GM21737 (cell line): ENCODE measurements around the gene ARL14EP.
A peak's percentile ranks its signal among the peaks of the same experiment; 100 is the strongest.

Experiments used
- ATAC-seq: cut with Tn5 transposase; IDR thresholded peaks from one replicate; pipeline ENCODE4 v1.9.1; 2021; ENCODE audit warnings: mild to moderate bottlenecking, moderate library complexity; ENCODE audit not compliant: unreplicated experiment

The ARL14EP gene

DNA sequence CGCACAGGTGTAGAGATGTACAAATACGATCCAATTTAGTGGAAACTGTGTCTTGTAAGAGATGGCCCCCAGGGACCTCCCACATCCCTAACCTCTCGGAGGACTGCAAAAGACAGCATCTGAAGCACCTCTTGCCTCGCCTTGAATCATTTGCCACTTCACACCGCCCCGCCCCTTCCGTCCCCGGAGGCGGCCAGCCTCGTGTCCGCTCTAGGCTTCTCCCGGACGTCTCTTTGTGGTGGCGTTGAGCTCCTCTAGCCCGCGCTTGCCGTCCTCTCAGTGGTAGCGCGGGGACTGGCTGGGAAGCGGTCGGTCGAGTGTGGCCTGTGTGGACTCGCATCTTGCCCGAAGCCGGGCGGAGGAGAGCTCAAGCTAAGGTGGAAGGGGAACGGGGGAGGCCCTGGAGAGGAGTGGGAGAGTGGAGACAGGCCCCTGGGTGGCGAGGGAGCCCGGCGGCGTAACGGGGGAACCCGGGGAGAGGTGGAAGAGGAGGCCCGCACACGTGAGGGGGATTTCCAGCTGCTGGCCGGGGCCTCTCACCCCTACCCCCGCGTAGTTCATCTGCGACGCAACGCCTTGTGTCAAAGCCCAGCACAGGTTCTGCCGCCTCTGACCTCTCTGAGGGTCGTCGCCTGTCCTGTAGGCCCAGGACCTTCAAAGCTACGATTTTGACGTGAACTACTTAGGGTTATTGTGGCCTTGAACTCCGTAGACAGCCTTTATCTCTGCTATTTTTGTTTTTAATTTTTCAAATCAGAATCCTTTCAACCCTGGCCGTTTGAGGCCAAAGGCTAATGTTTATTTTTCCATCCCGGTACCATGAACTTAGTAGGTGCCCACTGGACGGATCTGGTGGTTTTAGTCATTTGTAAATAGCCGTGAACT lies at the start of gene ARL14EP:
Gene ARL14EP, plus strand, starts transcription at position 279 of the 885 bp plus-strand sequence. CDS start 7,845 bp downstream, outside the sequence.
- ATAC-seq: peak; percentile 98

DNA sequence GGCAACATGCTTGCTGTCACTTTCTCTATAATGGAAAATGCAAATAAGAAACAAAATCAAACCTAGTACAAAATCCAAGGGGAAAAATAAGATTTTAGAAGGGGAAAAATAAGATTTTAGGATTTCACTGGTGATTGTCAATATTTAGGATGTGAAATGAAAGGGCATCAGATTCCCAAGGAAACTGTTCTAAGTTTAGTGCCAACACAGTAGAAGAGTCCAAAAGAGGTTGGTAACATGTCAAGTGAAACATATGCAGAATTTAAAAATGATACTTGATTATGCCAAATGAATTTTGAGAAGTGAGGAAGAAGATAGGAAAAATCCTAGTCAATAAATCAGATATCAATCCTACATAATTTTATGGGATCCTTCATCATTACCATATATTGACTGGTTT lies 45.7 kb upstream of the ARL14EP start:
- ATAC-seq: no peak

DNA sequence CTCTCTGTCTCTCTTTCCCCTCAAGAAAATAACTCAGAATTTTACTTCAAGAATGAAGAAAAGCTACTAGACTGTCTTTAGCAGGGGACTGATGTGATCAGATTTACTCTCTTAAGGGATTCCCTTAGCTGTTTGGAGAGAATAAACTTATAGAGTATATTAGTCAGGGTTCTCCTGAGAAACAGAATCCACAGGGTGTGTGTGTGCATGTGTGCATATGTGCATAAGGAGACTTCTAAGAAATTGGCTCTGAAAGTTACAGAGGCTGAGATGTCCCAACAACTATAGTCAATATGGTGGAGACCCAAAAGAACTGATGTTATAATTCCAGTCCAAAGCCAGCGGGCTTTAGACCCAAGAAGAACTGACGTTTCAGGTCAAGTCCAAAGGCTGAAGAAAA lies 43.1 kb upstream of the ARL14EP start:
- no peak for ATAC-seq

DNA sequence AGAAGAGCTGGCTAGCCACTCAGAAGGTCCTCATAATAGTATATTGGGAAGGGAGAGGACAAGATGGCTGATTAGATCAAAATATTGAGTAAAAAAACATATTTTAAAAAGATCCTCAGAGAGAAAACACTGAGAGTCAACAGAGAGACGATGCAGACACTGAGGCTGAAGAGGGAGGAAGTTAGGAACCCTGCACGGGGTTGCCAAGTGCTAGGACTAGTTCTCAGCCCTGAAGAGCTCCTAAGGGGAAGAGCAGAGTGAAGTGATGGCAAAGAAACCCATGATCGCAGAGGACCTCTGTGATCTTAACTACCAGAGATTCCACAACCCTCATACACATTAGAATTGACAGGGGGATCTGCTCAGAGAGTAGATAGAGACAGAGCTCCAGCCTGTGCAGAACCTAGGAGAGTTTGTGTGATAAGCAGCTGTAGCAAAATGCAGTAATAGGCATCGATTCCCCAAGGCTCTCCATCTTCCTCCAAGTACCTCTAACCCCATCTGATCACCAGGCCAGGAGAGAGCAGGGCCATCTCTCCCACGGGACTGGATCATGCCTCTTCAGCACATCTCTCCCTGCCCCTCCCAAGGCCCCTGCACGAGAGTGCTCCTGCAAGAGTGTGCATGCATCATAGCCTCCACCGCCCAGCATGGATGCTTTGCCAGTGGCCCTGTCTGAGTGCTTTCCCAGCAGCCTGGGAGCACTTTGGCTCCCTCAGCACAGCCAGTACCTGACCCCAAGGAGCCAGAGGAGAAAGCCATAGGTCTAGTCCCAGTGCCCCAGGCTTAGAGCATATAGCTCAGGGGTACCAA lies 41.2 kb upstream of the ARL14EP start:
- peak; percentile 16 for ATAC-seq

DNA sequence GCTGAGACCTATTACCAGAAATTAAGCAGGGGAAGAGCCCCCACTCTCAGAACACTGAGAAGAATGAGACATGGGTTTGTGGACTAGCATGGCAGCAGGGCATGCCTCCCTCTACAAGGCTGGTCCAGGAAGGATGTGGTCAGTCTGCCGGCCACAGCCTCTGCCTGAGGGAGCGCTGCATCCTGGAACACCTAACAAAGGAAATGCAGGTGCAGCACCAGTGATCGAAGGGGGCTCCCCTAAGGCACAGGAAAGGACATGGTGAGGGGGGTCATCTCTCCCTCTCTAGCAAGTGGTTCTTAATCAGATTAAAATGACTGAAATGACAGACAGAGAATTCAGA lies 40.6 kb upstream of the ARL14EP start:
- ATAC-seq: peak; percentile 95

DNA sequence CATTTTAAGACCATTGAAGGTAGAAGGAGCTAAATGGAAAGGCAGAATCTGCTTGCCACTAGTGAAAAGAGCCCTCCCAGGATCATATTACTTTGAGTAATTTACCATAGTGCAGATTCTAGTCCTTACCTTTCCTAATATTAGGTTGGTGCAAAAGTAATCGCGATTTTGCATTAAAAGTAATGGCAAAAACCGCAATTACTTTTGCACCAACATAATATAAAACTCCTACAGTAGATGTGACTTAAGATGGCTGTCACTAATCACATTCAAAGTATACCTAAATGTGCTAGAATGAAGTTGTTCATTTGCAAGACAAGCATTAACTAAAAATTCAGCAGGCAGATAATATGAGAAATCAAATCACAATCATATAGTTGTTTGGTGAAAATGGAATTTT lies 38.1 kb upstream of the ARL14EP start:
- ATAC-seq: no peak

DNA sequence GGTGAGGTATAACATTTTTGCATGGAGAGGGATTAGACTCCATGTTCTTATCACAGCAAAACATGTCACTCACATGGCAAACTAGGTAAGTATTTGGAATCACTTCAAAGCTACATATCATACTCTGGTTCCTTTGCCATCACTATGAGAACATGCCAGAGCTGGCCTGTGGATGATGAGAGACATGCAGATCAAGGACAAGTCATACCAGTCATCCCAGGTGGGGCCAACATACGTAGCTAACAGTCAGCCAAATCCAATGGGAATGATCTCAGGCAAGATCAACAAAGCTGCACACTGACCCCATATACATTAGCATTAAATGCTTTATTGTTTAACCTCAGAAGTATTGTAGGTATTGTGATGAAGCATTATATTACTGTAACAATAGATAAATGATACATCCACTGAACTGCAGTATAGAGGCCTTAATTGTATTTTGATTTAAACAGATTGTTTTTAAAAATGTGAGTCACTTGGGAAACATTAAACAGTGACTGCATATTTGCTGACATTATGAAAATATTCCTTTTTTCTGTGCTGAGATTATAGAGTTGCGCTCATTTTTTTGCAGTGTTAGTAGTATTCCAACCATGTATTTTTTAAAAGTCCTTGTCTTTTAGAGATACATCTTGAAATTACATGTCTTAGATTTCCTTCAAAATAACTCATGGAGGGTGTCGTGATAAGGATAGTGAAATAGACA lies 37.3 kb upstream of the ARL14EP start:
- ATAC-seq: no peak

DNA sequence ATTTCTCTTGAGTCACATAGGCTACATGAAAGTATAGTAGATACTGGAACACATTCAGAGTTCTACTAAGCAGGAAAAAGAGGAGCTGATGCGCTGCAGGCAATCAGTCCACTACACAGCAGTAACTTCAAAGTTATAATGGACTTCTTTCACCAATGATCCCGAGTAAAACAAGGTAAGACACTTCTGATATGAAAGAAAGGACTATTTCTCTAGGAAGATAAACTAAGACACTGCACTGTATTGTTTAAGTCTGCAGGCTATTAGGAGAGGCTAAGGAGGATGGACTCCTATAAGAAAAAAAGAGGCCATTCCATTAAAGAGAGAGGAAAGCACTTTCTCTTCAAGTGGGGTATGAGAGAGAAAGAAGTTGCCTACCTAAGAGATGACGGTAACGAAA lies 31.6 kb upstream of the ARL14EP start:
- ATAC-seq: no peak

DNA sequence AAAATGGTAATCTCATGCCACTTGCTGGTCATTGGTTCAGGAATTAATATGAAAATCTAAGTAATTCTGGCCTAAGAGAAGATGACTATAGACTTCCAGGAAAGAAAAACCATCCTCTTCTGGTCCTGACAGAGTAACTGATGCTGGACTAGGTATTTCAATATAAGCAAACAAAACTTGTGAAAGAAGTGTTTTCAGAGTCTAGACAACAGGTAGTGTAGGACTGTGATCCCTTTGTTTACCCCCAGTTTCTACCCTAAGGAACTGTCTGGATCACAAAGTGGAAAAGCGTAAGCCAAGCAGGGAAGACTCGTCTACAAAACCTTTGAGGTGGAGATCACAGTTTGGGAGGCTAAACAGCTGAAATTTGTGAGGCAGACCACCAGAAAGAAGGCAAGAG lies 30.4 kb upstream of the ARL14EP start:
- ATAC-seq: no peak

DNA sequence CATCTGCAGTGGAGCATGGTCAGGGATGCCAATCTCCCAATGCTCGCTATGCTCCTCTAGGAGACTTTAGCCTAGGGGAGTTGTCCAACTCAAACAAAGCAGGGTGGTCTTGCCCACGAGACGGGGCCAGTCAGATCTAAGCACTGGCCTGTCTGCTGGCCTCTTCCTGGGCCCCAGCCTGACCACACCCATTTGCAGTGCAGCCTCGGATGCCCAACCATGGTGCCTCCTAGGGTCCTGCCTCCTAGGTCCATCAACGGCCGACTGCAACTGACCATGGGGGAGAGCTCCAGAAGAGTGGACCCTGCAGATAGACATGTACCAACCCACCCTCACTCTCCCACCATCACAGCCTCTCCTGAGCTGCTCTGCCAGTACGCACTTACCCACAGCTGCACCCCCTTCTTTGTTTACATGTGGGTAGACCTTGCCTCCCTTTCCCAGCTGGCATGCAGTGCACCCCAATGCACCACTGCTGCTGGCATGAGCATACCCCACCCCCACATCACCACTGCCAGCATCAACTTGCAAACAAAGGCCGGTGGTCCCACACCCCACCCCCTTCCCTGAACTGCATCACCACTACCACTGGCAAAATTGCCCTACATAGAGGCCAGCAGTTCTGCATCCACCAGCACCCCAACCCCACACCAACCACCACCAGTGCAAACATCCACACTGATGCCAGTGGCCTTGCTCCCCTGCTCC lies 27.6 kb upstream of the ARL14EP start:
- ATAC-seq: no peak

DNA sequence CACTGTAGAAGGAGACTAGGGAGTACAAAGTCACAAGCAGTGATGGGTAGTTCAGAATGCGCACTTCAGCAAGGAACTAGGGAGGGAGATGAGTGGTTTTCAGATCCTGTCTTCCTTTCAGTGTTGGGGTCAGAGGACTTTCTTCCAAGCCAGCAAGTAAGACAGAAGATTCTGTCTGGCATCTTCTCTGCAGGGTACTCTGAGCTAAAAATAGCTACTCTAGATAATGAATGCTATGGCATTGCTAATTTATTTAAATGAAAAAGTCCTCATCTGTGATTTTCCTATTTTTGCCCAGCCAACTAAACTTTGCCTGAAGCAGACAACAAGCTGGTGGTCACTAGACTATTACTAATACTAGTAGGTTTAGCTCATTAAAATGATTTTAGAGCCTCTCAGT lies 18.3 kb upstream of the ARL14EP start:
- no peak for ATAC-seq

DNA sequence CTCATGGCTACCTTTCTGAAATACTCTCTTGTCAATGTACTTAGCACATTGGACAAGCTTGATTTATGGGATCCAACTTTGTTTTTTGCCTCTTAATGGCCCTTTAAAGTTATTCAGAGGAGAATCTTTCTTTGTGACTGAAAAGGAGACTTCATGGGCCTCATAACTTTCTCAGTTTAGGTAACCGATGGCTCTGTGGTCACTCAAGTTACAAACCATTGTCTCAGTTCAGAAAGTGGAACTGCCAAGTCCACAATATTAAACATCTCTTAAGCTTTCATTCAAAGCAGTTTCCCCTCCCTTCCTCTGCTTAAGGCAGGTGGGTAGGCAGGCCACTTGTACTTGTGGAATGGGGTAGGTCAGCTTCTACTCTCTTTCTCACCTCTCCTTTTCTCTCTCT lies 12.3 kb upstream of the ARL14EP start:
- peak; percentile 87 for ATAC-seq

DNA sequence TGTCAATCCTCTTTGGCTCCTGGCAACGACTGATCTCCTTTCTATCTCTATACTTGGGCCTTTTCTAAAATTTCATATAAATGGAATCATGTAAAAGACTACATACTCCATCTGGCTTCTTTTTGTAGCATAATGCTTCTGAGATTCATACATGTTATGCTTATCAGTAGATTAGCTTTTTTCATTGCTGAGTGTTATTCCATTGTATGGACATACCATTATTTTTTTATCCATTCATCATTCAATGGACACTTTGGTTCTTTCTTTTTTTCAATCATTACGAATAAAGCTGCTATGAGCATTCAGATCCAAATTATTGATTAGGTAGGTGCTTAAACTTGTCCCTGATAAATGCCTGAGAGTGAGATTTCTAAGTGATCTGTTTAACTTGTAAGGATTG lies 11.7 kb upstream of the ARL14EP start:
- ATAC-seq: no peak

DNA sequence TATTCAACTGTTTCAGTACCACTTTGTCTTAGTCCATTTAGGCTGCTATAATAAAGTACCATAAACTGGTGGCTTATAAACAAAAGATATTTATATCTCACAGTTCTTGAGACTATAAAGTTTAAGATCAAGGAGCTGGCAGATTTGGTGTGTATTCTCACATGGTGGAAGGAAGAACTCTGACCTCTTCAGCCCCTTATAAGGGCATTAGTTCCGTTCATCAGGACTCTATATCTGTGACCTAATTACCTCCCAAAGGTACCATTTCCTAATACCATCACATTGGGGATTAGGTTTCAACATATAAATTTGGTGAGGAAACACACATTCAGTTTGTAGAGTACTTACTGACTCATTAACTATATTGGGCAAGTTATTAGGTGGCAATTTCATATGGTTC lies 10.7 kb upstream of the ARL14EP start:
- ATAC-seq: no peak

DNA sequence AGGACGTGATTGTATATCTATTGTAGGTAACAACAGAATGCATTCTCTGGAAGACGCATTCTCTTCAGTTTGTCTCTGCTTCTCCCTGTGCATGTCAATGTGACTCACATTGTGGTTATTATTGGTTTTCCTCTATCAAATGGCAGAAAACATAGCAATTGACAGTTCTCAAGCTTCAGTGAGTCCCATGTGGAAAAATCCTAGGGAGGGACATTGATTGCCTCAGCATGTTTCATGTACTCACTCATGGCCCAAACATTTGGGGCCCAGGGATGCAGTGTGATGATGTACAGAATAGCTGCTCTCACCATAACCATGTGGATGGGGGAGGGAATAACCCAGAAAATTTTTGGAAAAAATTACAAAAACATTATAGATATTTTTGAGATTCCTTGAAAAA lies 9.3 kb upstream of the ARL14EP start:
- ATAC-seq: no peak

DNA sequence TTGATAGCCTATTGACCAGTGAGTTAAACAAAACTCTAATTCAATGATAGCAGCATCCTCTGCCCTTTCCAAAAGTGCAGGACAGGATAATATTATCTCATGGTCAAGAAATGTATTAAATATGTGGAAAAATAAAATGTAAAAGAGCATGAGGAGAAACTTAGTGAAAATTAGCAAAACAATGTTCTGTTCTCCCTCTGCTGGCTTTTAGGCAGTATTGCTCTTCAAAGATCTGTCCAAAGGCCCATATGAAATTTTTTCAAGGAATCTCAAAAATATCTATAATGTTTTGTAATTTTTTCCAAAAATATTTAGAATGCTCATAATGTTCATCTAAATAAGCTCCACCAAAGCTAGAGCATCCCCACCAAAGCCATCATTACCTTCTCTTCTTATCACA lies 8.3 kb upstream of the ARL14EP start:
- ATAC-seq: no peak

DNA sequence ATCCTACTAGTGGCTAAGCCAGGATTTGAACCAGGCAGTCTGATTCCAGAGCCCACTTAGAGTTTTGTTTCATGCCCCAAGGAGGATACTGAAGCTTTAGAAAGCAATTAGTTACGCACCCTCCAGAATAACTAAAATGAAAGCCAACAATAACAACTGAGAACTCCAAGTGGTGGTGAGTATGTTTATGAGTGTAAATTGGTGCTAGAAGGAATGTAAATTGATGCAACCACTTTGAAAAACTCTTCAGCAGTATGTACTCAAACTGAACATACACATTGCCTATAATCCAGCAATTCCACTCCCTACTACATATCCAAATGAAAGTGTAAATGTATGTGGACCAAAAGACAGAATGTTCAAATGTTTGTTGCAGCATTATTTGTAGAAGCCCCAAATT lies 6.7 kb upstream of the ARL14EP start:
- ATAC-seq: no peak

DNA sequence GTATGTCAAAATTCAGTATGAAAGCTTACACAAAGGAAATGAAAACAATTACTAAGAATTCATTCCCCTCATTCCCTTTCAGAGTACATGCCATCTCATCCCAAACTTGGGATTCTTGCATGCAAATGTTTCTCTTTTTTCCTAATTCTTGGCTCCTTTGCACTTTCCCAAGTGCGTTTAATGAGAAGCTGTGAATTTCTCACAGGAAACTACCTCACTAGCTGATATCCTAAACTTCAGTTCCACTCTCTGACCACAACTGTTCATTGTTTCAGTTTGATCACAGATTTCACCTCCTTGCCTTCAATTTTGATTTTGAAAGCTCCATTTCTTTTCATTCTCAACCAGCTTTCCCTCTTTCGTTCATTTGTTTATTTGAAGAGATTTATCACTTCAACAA lies 5.9 kb upstream of the ARL14EP start:
- peak; percentile 50 for ATAC-seq

DNA sequence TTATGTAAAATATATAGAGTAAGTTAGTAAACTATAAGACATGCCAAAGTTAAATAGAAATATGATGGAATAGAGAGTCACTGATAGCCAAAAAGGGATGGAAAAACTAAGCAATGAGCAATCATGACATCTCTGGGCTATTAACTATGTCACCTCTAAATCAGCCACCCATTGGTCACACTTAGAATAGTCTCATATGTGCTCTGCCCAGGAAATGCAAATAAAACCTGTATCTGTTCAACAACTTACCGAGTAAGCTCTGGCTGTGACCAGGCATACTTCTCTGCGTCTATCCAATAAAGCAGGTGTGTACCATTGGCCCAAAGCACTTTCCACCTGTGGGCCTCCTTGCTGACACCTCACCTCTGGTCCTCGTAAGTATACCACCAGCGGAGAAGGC lies 1.6 kb upstream of the ARL14EP start:
- no peak for ATAC-seq

DNA sequence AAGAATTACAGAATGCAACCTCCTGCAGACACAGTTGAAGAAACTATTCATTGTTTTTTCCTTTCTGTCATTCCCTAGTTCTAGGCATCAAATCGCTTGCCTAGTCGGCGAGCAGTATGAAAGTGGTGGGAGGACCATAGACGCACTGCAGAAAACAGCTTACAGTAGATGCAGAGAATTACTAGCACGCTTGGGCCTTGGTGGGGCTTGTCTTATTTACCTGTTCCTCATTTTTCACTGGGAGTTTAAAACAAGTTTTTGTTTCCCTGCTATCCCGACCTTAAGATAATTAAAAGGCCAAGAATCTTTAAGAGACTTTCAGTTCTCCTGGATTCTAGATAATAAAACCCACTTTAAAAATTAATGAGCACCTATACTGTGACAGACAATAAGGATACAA lies 713 bp upstream of the ARL14EP start:
- ATAC-seq: no peak
